Measurements from ENCODE around the gene UBC. TPM values are rescaled to one million over a fixed set of nuclear protein-coding genes. Genes with fewer than 3 reads are reported as not detected.
A peak's percentile ranks its signal among the peaks of the same experiment; 100 is the strongest.
"Not testable (repeated sequence)": the region's sequence is repeated elsewhere in the genome, so short reads cannot be mapped to it uniquely, and the experiment has no call there.

UBC gene
- polyA plus RNA-seq, 3 donors = 850 to 1,219 (median 1,080) TPM

GRCh38 chr12:124940393-124941169 lies 26.1 kb upstream of the UBC start:
- peak; percentile 86 for DNase-seq

GRCh38 chr12:124940143-124940392 lies 25.6 kb upstream of the UBC start:
- no peak for DNase-seq

GRCh38 chr12:124939421-124940142 lies 25.1 kb upstream of the UBC start:
- peak; percentile 92 for DNase-seq

- no peak for DNase-seq
Observed at GRCh38 chr12:124939079-124939420, 24.6 kb upstream of the UBC start.

DNA sequence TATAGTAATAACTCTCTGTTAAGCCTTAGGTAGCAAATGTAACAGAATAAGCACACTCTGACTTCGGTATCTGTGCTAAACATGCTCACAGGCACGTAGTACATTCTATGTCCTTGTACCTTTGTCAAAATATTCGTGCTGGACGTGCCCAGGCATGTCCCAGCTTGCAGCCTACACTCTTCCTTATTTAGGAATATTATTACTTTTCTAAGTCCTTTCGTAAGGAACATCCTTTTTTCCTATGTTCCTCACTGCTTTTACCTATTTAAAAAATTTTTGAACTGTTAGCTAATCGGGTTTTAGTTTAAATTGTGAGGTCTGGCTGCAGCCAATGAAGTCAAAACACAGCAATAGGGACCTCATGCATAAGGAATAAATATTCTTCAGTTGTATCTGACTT lies 24.1 kb upstream of the UBC start:
- no peak for DNase-seq

GRCh38 chr12:124938108-124938507 lies 23.7 kb upstream of the UBC start:
- DNase-seq = no peak

GRCh38 chr12:124931528-124931927 lies 17.1 kb upstream of the UBC start:
- not testable (repeated sequence) for DNase-seq

DNA sequence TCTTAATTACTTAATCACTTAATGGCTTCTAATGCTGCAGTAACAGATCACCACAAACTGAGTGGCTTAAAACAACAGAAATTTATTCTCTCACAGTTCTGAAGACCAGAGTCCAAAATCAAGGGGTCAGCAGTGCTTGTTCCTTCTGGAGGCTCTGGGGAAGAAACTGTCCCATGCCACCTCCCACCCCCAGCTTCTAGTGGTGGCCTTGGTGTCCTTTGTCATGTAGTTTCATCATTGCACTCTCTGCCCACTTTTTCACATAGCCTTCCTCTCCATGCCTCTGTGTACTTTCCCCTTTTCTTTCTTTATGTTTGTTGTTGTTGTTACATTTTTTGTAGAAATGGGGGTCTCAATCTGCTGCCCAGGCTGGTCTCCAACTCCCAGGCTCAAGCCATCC lies 16.1 kb upstream of the UBC start:
- DNase-seq = no peak

GRCh38 chr12:124929649-124930419 lies 15.4 kb upstream of the UBC start:
- no peak for DNase-seq

DNA sequence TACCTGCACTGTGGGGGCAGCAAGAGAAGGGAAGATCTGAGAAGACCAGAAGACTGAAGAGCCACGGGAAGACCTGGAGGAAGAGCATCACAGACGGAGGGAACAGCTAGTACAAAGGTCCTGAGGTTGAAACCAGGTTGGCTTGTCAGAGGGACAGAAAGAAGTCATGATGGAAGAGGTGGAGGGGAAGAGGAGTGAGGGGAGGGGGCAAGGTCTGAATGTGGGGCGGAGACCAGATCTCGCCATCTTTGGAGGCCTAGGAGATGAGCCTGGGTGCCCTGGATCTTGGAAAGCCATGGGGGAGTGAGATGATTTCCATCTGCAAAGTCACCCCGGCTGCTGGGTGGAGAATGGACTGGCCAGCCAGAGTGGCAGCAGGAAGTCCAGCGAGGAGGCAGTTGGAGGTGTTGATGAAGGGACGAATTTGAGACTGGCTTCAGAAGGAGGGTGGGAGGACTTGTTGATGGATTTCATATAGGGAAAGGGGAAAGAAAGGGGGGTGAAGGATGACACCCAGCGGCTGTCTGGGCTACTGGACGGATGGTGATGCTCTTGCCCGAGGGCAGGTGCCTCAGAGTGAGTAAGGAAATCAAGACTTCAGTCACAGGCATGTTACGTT lies 14.6 kb upstream of the UBC start:
- DNase-seq = no peak

- DNase-seq = peak; percentile 79
Observed at GRCh38 chr12:124928095-124928911, 13.9 kb upstream of the UBC start.

GRCh38 chr12:124927201-124928094 lies 13.0 kb upstream of the UBC start:
- peak; percentile 86 for DNase-seq

DNA sequence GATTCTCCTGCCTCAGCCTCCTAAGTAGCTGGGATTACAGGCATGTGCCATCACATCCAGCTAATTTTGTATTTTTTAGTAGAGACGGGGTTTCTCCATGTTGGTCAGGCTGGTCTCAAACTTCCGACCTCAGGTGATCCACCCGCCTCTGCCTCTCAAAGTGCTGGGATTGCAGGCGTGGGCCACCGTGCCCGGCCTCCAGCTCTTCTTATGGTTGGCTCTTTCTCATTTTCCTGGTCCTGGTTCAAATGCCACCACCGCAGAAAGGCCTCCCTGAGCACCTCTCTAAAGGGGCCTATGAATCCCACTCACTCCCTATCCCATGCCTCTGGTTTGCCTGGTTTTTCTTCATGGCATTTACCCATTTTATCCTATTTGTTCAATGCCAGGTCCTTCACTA lies 11.3 kb upstream of the UBC start:
- not testable (repeated sequence) for DNase-seq

- no peak for DNase-seq
Observed at GRCh38 chr12:124925117-124925516, 10.7 kb upstream of the UBC start.

DNA sequence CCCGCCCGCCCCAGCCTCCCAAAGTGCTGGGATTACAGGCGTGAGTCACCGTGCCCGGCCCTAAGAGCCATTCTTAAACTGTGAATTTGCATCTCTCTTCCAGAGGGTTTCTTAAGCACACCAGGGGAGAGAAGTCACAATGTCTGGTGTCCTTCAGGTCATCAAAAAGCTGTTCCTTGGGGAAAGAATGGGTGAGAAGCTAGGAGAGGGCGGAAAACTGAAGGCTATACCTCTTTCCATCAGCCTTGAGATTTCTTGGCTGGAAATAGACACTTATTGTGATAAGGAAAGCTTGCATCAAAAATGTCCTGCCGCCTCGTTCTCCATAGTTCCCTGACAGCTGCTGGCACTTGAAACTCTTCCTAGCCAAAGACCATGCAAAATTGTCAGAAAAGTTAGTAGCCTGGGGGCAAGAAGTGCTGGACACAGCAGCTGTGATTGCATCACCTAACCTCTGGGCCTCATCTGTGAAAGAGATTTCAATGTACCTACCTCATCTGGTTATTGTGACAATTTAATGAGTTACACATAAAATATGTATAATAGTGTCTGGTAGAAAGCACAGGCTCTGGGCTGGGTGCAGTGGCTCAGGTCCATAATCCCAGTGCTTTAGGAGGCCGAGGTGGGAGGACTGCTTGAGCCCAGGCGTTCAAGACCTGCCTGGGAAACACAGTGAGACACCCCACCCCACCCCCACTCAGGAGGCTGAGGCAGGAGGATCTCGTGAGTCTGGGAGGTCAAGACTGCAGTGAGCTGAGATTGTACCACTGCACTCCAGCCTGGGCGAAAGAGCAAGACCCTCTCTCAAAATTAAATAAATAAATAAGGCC lies 9.7 kb upstream of the UBC start:
- DNase-seq = no peak

GRCh38 chr12:124921200-124922031 lies 7.0 kb upstream of the UBC start:
- DNase-seq = no peak

DNA sequence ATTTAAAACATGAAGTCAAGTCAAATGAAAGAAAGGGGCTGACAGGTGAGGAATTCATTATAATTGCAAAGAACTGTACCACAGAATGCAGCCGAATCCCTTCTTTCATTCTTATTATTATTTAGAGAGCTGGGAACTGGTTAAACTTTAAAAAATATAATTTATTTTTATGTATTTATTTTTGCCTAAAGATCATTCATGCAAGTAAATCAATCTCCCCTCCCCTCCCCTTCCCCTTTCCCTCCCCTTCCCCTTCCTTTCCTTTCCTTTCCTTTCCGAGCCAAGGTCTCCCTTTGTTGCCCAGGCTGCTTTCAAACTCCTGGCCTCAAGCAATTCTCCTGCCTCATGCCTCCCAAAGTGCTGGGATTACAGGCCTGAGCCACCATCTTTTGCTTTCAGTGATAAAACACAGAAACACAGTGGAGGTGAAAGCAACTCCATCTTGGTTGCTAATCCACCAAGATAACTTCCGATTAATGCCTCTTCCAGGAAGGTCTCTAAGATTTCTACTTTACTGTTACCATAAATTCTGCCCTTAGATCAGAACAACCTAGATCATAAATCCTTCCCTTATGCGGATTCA lies 6.0 kb upstream of the UBC start:
- DNase-seq = no peak
